ENCODE results near the gene GCK.

DNA sequence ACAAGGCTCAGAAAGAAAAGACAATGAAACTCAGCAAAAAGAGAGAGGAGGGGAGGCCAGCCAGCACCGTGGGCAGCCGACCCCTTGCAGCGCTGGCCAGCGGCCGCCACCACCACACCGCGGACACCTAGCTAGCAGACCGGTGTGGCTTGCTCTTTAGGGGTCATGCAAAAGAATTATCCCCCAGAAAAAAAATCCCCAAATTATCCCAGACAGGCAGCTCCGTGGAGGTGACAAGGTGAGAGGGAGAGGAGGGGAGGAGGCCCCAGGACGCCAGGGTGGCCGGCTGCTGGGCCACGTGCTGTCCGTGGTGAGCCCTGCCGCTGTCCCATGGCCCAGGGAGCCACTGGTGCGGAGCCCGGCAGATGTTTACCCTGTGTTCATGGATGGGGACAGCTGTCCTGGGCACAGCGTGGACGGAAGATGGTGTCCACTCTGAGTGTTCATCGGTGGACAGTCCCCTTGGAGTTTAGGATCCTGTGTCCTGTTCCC is 28.0 kb upstream of the GCK start:
- TF ChIP-seq CTCF (IDR thresholded peaks at IDR 0.05) (no peak), EZH2 (IDR thresholded peaks at IDR 0.05; ENCODE audit: borderline replicate concordance, insufficient read depth, low read depth, low read length, poor library complexity, severe bottlenecking) (no peak)
